KMS-11 (cell line): ENCODE measurements around the gene B4GALT2.
A peak's percentile ranks its signal among the peaks of the same experiment; 100 is the strongest.

ENCODE experiments used
- H2AFZ ChIP-seq: fragments of 200-600 bp; sonication (generic); 2 replicates; pipeline ENCODE4 v1.6.1; 2016; ENCODE audit warnings: antibody characterized with exemption, mixed run types, low read depth
- H3K27ac ChIP-seq: fragments of 200-600 bp; sonication (generic); 2 replicates; pipeline ENCODE4 v1.6.1; 2016; ENCODE audit warnings: mild to moderate bottlenecking, mixed run types
- H3K27me3 ChIP-seq: fragments of 200-600 bp; sonication (generic); 2 replicates; pipeline ENCODE4 v1.6.1; 2017; ENCODE audit warnings: mild to moderate bottlenecking, low read depth, mixed run types, moderate library complexity; ENCODE audit not compliant: insufficient read depth
- H3K36me3 ChIP-seq: fragments of 200-600 bp; sonication (generic); 2 replicates; pipeline ENCODE4 v1.6.1; 2017; ENCODE audit warnings: mild to moderate bottlenecking, mixed run types; ENCODE audit not compliant: insufficient read depth
- H3K4me1 ChIP-seq: fragments of 200-600 bp; sonication (generic); 2 replicates; pipeline ENCODE4 v1.6.1; 2016; ENCODE audit warnings: mild to moderate bottlenecking, low read depth, mixed run types; ENCODE audit not compliant: poor library complexity, severe bottlenecking
- H3K4me2 ChIP-seq: fragments of 200-600 bp; sonication (generic); 2 replicates; pipeline ENCODE4 v1.7.0; 2016; ENCODE audit warnings: mild to moderate bottlenecking, mixed run types
- H3K4me3 ChIP-seq: fragments of 200-600 bp; sonication (generic); IDR thresholded peaks from 2 replicates; pipeline ENCODE4 v1.6.1; 2017; ENCODE audit warnings: low read depth, low read length, mixed read lengths; ENCODE audit not compliant: insufficient read depth
- H3K79me2 ChIP-seq: fragments of 200-600 bp; sonication (generic); 2 replicates; pipeline ENCODE4 v1.6.1; 2016; ENCODE audit warnings: low read depth, mixed run types; ENCODE audit not compliant: insufficient read depth
- H3K9ac ChIP-seq: fragments of 200-600 bp; sonication (generic); 2 replicates; pipeline ENCODE4 v1.6.1; 2016; ENCODE audit warnings: mild to moderate bottlenecking, mixed run types
- H4K20me1 ChIP-seq: fragments of 200-600 bp; sonication (generic); 2 replicates; pipeline ENCODE4 v1.6.1; 2016; ENCODE audit warnings: mild to moderate bottlenecking, mixed run types; ENCODE audit not compliant: insufficient read depth
- TF ChIP-seq, protein P1 (sequence below): fragments of 200-600 bp; sonication (generic); conservative IDR thresholded peaks from 2 replicates; pipeline ENCODE4 v1.6.1; 2017; ENCODE audit warnings: low read depth, mild to moderate bottlenecking, antibody characterized with exemption, low read length, moderate library complexity, mixed read lengths

B4GALT2 gene

DNA sequence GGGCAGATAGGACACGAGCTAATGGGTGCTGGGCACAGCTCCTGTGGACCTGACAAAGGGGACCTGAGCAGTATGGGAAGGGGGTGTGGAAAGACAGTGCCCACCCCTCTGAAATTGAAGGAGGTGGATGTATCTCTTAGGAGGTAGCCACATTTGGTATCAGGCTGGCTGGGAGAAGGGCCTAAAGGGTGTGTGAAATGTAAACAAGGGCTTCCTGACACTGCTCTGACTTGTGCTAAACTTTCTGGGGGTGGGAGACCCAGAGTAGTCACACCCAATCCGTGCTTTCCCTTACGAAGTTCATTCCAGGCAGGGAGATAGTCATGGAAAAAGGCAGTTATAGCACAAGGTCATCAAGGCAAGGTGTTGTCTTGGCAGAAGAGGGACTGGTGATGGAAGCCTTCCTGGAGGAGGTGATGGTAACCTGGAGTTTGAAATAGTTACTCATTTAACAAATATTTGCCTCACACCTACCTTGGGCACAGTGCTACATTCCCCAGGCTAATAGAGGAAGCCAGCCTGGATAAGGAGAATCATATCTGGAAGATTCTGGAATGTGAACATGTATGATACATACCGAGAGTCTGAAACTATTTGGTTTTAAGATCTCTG is 7.1 kb downstream of the B4GALT2 start:
- H3K9ac ChIP-seq: no peak overlapping the region
- H3K79me2 ChIP-seq: no peaks in the 10 kb centered on the region; the same call in 1 of the 2 replicates
- no peaks in the 10 kb centered on the region for H3K36me3 ChIP-seq
- TF ChIP-seq, protein P1, sequence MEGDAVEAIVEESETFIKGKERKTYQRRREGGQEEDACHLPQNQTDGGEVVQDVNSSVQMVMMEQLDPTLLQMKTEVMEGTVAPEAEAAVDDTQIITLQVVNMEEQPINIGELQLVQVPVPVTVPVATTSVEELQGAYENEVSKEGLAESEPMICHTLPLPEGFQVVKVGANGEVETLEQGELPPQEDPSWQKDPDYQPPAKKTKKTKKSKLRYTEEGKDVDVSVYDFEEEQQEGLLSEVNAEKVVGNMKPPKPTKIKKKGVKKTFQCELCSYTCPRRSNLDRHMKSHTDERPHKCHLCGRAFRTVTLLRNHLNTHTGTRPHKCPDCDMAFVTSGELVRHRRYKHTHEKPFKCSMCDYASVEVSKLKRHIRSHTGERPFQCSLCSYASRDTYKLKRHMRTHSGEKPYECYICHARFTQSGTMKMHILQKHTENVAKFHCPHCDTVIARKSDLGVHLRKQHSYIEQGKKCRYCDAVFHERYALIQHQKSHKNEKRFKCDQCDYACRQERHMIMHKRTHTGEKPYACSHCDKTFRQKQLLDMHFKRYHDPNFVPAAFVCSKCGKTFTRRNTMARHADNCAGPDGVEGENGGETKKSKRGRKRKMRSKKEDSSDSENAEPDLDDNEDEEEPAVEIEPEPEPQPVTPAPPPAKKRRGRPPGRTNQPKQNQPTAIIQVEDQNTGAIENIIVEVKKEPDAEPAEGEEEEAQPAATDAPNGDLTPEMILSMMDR: no peak
- no peak overlapping the region for H2AFZ ChIP-seq
- H3K4me1 ChIP-seq: peaks cover 6% of the 10 kb centered on the region
- no peak overlapping the region for H3K4me3 ChIP-seq
- no peak overlapping the region for H3K4me2 ChIP-seq
- H4K20me1 ChIP-seq: no peaks in the 10 kb centered on the region
- H3K27me3 ChIP-seq: no peaks in the 10 kb centered on the region
- H3K27ac ChIP-seq: no peak overlapping the region

DNA sequence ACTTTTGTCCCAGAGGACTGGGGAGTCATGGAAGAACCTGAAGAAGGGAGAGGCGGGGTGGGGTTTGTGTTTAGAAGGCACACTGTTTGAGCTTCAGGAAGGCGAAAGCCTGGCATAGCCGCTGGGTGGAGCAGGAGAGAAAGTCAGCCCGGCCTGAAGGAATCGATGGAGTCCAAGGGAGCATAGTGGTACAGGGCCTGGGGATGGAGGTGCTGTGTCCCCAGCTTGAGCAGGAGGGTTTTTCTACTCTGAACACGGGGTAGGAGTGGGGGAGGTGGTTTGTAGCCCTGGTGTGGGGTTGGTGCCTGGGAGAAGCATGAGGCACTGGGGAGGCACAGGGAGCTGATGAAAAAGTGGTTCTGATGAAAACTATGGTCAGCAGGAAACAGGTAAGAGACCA is 7.7 kb downstream of the B4GALT2 start:
- H3K4me3 ChIP-seq: no peak overlapping the region
- no peaks in the 10 kb centered on the region; the same call in 1 of the 2 replicates for H3K79me2 ChIP-seq
- H3K4me1 ChIP-seq: peaks cover 6% of the 10 kb centered on the region
- H3K27ac ChIP-seq: no peak overlapping the region
- H4K20me1 ChIP-seq: no peaks in the 10 kb centered on the region
- no peak overlapping the region for H2AFZ ChIP-seq
- H3K4me2 ChIP-seq: no peak overlapping the region
- TF ChIP-seq, protein P1: no peak
- H3K27me3 ChIP-seq: no peaks in the 10 kb centered on the region
- no peak overlapping the region for H3K9ac ChIP-seq
- H3K36me3 ChIP-seq: no peaks in the 10 kb centered on the region

DNA sequence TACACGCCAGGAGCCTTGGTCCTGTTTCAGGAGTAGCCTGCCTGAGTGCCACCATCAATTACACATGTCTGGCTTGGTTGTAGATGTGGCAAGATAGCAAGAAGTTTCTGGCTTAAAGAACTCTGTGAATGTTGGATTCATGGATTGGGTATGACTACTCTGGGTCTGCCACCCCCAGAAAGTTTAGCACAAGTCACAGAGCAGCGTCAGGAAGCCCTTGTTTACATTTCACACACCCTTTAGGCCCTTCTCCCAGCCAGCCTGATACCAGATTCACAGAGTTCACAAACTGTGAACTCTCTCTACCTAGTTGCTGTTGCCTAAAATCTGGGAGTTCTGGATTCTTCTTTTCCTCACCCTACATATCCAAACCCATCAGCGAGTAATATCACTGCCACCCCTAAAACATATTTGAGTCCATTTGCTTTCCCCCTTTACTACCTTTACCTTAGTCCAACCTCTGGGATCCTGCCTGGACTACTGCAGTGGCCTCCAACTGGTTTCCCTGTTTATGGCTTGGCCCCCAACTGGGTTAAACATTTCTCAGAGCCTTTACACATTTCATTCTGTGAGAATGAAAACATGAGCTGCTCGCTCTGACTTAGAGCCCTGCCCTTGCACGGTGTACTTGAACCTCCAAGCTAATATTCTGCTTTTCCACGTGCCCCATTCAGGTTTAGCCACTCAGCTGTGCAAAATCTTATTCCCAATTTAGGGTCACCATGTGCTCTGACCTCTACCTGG is 8.3 kb downstream of the B4GALT2 start:
- no peak overlapping the region for H3K4me2 ChIP-seq
- TF ChIP-seq, protein P1: no peak
- no peaks in the 10 kb centered on the region; the same call in 1 of the 2 replicates for H3K79me2 ChIP-seq
- H3K4me1 ChIP-seq: peaks cover 9% of the 10 kb centered on the region
- H3K27me3 ChIP-seq: no peaks in the 10 kb centered on the region
- H3K27ac ChIP-seq: no peak overlapping the region
- H2AFZ ChIP-seq: no peak overlapping the region
- H3K4me3 ChIP-seq: no peak overlapping the region
- no peaks in the 10 kb centered on the region for H4K20me1 ChIP-seq
- H3K9ac ChIP-seq: no peak overlapping the region
- H3K36me3 ChIP-seq: no peaks in the 10 kb centered on the region

DNA sequence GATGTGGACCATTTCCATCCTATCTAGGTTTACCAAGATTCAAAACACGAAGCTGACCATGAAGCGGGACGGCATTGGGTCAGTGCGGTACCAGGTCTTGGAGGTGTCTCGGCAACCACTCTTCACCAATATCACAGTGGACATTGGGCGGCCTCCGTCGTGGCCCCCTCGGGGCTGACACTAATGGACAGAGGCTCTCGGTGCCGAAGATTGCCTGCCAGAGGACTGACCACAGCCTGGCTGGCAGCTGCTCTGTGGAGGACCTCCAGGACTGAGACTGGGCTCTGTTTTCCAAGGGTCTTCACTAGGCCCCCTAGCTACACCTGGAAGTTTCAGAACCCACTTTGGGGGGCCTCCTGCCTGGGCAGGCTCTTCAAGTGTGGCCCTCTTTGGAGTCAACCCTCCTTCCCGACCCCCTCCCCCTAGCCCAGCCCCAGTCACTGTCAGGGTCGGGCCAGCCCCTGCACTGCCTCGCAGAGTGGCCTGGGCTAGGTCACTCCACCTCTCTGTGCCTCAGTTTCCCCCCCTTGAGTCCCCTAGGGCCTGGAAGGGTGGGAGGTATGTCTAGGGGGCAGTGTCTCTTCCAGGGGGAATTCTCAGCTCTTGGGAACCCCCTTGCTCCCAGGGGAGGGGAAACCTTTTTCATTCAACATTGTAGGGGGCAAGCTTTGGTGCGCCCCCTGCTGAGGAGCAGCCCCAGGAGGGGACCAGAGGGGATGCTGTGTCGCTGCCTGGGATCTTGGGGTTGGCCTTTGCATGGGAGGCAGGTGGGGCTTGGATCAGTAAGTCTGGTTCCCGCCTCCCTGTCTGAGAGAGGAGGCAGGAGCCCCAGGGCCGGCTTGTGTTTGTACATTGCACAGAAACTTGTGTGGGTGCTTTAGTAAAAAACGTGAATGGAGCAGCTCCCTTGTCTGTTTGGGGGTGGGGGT is 11.5 kb downstream of the B4GALT2 start:
- H3K27ac ChIP-seq: peak overlapping the region; percentile 42
- no peaks in the 10 kb centered on the region for H3K36me3 ChIP-seq
- no peaks in the 10 kb centered on the region for H3K27me3 ChIP-seq
- H2AFZ ChIP-seq: peak overlapping the region; percentile 69; the same call in 1 of the 2 replicates
- H3K4me3 ChIP-seq: no peak overlapping the region
- H3K4me2 ChIP-seq: peak overlapping the region; percentile 76
- TF ChIP-seq, protein P1: no peak
- H4K20me1 ChIP-seq: no peaks in the 10 kb centered on the region
- H3K79me2 ChIP-seq: no peaks in the 10 kb centered on the region
- peak overlapping the region; percentile 45; the same call in 1 of the 2 replicates for H3K9ac ChIP-seq
- peaks cover 13% of the 10 kb centered on the region for H3K4me1 ChIP-seq
